Prostate gland (tissue), 2 donors: Measurements from ENCODE around the gene SORBS2.

ENCODE experiments used
- POLR2A ChIP-seq: fragments of 450-650 bp; IDR thresholded peaks from one replicate; pipeline ENCODE4 v1.6.1; 2016; ENCODE audit warnings: antibody characterized with exemption, mild to moderate bottlenecking
- TF ChIP-seq, protein P1 (sequence below), 4 experiments: fragments of 200-600 bp in 2 of 4; fragments of 450-650 bp in 2 of 4; sonication (generic) in 2 of 4; IDR thresholded peaks; 1 replicate in 3 of 4; 2 replicates in 1 of 4; pipeline ENCODE4 v1.5.1; 2016 to 2019; ENCODE audit warnings: antibody characterized with exemption in 4 of 4, mild to moderate bottlenecking in 2 of 4, moderate library complexity in 2 of 4

- TF ChIP-seq, protein P1, sequence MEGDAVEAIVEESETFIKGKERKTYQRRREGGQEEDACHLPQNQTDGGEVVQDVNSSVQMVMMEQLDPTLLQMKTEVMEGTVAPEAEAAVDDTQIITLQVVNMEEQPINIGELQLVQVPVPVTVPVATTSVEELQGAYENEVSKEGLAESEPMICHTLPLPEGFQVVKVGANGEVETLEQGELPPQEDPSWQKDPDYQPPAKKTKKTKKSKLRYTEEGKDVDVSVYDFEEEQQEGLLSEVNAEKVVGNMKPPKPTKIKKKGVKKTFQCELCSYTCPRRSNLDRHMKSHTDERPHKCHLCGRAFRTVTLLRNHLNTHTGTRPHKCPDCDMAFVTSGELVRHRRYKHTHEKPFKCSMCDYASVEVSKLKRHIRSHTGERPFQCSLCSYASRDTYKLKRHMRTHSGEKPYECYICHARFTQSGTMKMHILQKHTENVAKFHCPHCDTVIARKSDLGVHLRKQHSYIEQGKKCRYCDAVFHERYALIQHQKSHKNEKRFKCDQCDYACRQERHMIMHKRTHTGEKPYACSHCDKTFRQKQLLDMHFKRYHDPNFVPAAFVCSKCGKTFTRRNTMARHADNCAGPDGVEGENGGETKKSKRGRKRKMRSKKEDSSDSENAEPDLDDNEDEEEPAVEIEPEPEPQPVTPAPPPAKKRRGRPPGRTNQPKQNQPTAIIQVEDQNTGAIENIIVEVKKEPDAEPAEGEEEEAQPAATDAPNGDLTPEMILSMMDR (IDR thresholded peaks at IDR 0.05), result no peak
- no peak for TF ChIP-seq POLR2A
These were observed 14.4 kb upstream of the SORBS2 start for GRCh38 chr4:185826381-185826780.
